HG03460 (cell line): ENCODE measurements around the gene ZNF107.

Experiments used
- ATAC-seq: cut with Tn5 transposase; IDR thresholded peaks from one replicate; pipeline ENCODE4 v1.9.1; 2021; ENCODE audit not compliant: unreplicated experiment

ZNF107 gene

DNA sequence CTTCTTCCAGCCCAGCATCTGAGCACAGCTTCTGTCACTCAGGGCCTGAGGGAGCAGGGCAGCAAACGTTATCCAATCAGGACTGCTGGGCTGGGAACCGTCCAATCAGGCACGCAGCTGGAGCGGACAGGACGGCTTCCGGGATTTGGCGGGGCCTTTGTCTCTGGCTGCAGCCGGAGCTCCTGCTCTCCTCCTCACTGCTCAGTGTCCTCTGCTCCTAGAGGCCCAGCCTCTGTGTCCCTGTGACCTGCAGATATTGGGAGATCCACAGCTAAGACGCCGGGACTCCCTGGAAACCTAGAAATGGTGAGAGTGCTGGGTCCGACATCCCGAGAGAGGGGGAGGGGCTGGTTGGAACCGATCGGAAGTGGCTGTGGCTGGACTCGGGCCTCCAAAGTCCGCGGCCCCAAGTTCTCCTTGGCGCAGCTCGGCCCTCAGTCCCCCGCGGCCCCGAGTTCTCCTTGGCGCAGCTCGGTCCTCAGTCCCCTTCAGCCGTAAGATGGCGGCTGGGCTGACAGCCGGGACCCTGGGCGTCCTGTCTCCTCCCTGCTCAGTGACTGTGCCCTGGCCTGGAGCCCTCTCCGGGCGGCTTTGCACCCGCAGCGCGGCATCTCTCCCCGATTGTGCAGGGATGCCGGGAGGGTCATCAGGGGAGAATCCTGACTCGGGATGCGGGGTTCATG is at the start of gene ZNF107:
Gene ZNF107, plus strand, starts transcription at position 154 of the 683 bp plus-strand sequence. Its CDS starts 150 bp downstream, at position 304.
- ATAC-seq = peak; percentile 97

DNA sequence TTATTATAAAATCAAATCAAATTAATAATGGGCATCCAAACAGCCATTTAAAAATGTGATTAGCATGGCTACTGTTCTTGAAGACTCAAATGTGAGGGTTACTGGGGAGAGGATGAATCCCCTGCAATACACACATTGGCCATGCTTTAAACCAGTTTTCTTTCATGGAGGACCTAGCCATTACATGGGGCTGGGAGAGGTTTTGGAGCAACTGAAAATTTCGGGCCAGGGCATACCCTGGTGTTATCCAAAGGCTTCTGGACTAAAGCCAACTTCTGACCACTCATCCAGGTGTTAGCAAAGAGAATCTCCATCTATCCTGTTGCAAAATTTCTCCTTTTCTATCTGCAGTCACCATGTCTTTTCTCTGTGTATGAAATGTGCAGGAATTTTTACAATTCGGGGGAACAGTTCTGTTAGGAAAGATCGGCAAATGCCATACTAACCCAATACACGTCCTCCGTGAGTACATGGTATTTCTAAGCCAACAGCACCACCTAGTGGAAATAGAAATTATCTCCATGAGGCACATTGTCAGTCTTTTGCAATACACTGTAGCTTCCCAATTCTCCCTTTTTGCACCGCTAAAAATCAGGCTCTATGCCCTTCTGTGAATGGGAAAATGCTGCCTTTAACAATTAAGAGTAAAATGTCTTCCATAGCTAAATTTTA is 47.0 kb upstream of the ZNF107 start:
- ATAC-seq = no peak

DNA sequence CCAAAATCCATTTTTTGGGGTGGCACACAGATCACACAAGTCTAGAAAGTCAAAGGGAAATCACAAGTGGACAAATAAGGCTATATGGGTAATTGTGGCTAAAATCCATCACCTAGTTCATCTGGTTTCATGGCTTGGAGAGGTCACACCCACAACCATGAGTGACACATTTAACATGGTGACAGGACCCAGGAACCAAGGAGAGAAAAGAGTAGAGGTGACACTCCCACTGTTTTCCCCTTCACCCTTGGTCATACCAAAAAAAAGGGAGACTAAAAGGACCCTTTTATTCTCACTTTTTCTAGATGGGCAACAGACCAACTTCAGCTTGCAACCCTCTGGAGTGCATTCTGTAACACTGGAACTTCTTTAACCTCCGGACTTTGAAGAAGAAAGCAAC is 46.2 kb upstream of the ZNF107 start:
- no peak for ATAC-seq

GRCh38 chr7:64621656-64622055 is 44.3 kb upstream of the ZNF107 start:
- no peak for ATAC-seq

DNA sequence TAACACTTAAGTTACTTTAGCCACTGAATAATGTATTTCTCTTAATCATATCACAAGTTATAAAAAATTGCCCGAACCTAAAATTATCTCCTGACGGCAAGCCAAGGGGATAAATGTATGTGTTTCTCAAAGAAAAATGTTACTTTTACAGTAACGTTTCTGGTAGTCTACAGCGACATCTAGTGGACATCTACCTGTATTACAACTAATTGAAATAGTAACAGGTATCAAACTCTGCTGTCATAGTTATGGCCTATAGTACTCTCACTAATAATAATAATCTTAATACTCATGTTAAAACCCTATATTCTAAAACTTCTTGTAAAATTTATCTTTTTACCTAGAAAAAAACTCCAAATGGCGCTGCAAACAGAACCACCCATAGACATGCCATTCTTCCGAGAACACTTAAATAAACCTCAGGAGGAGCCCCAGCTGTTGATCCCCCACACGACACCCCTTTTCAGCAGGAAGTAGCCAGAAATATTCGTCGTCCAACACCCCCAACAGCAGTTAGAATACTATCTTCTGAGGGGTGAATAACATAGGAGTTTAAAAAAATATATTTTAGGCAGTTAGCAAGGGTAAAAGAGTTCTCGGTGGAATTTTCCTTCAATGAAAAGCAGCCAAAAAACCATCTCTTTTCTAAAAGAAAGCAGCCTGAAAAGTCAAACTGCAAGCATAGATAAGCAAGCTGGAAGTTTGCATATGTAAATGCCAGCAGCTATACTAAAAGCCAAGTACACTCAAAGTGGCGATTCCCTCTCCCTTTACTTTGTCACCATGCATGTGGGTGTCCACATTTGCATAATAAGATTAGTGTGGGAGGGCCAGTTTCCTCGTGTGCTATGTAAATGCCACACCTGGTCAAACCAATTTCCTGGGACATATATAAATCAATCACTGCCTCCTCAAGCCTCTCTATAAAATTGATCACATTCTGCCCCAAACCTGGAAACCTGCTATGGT is 40.5 kb upstream of the ZNF107 start:
- no peak for ATAC-seq

- ATAC-seq = no peak
Measured at GRCh38 chr7:64626083-64626469, 39.9 kb upstream of the ZNF107 start.

- no peak for ATAC-seq
Measured at GRCh38 chr7:64626557-64626956, 39.4 kb upstream of the ZNF107 start.

DNA sequence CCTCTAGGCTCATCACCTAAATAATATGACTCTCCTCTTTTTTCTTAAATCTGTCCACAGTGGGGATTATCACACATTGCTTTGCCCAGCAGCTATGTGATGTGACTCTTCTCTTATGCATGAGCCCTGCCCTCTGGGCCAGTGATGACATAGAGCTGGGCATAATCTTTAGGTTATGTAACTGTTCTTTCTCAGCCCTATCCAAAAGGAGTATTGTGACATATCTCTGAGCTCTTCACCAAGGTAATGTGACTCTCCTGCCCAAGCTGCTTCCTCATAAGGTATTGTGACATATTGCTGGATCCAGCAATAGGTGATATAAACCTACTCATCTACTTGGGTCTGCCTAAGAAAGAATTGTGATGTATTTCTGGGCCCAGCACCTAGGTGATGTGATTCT is 37.7 kb upstream of the ZNF107 start:
- ATAC-seq = no peak

DNA sequence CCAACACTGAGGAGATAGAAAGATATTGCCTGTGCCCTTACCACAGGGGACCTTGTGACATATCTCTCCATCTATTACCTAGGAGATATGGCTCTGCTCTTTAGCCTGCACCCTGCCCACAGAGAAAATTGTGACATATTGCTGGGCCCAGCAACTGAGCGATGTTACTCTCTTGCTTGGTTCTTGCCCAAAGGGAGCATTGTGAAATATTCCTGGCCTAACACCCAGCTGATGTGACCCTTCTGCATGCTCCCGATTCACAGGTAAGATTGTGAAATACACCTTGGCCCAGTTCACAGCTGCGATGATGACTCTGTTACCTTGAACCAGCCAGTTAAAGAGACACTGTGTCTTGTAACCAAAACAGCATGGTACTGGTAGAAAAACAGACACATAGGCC is 37.2 kb upstream of the ZNF107 start:
- ATAC-seq = no peak

DNA sequence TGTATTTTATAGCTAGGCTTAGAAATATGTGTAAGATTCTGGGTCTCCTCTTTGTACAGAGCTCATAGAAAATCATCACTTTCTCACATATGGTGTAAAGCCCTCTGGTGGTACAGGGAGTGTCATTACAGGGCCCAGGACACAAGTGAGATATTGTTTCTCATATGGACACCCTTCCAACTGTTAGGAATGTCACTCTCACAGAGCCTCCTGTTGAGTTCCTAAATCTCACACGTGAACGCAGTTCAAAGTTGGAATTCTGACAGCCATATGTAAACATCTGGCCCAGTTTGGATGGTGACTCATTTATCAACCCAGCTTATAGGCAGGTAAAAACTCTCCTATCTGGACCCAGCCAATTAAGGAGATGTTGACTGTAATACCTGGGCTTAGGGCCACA is 35.4 kb upstream of the ZNF107 start:
- ATAC-seq = no peak

DNA sequence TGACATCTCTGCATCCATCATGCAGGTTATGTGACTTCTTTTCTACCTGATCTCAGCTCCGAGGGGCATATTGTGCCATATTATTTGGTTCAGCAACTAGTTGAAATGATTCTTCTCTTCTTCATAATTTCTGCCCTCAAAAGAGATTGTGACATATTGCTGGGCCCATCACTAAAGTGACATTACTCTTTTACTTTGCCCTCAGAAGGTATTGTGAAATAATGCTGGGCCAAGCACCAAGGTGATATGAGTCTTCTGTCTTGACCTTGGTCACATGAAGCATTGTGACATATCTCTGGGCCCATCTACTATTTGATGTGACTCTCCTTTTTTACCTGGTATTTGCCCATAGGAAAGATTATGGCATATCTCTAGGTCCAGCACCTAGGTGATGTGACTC is 33.9 kb upstream of the ZNF107 start:
- ATAC-seq = no peak

DNA sequence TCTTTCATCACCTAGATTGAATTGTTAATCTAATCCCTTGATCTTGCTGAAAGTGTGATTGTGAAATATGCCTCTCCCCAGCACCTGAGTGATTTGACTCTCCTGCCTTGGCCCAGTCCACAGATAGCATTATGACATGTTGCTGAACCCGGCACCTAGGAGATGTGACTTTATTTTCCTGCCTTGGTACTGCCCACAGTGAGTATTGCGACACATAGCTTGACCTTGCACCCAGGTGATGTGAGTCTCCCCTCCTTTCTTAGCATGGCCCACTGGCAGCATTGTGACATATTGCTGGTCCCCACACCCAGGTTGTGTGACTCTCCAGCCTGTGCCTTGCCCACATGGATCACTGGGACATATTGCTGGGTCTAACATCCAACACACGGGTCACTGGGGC is 32.5 kb upstream of the ZNF107 start:
- ATAC-seq = no peak

DNA sequence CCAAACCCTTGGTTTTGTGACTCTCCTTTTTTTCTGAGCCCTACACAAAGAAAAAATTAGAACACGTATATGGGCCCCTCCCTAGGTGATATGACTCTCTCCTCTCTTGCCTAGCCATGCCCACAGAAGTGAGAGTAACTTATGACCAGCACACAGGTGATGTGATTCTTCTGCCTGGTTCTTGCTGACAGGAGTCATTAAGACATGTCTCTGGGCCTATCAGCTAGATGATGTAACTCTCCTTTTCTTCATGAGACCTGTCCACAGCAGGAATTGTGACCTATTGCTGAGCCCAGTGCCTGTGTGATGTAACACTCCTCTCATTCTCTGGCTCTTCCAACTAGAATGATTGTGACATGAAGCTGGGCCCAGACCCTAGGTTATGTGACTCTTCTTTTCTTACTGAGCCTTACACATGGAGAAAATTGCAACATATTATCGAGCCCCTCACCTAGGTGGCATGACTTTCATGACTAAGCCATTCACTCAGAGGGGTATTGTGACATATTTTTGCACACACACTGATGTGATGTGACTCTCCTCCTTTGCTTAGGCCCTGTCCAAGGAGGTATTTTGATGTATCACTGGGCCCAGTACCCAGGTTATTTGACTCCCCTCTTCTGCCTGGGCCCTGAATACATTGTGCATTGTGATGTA is 31.4 kb upstream of the ZNF107 start:
- ATAC-seq = no peak

GRCh38 chr7:64636386-64636785 is 29.5 kb upstream of the ZNF107 start:
- no peak for ATAC-seq

GRCh38 chr7:64637521-64638445 is 28.1 kb upstream of the ZNF107 start:
- ATAC-seq = no peak

DNA sequence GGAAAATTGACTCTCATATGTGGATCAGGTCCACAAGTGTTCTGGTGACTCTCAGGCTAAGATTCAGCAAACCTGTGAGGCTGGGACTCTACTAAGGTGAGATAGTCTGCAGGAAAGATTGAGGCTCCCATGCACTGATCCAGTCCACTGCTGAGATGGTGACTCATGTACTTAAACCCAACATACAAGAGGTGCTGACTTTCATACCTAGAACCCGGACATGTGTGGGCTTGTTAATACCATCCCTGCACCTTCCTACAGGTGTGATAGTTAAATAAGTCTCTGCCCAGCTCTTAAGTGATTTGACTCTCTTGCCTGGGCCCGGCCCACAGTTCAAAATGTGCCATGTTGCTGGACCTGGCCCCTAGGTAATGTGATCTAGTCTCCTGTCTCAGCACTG is 27.1 kb upstream of the ZNF107 start:
- no peak for ATAC-seq

- no peak for ATAC-seq
Measured at GRCh38 chr7:64639267-64640001, 26.5 kb upstream of the ZNF107 start.

- ATAC-seq = no peak
Measured at GRCh38 chr7:64640504-64640903, 25.4 kb upstream of the ZNF107 start.

DNA sequence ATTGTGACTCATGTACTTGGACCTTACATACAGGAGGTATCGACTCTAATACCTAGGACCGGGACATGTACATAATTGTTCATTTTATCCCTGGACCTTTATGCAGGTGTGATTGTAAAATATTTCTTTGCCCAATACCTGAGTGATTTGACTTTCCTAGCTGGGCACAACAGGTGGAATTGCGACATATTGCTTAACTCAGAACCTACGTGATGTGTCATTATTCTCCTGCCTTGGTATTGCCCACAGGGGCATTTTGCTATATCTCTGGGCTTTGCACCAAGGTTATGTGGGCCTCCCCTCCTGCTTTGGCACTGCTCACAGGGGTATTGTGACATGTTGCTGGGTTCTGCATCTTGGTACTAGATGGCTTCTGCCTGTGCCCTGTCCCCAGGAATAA is 23.9 kb upstream of the ZNF107 start:
- ATAC-seq = no peak
